GM23338 (cell line): ENCODE data around the gene DPP10. TPM values are rescaled to one million over a fixed set of nuclear protein-coding genes. Genes with fewer than 3 reads are reported as not detected.

Source experiments
- ATAC-seq: fragments of 200-7000 bp; cut with Tn5 transposase; 3 replicates; pipeline ENCODE4 v1.9.1; 2020
- DNase-seq: peaks from one replicate; pipeline ENCODE4 v3.0.0-alpha.2; 2015; ENCODE audit warnings: low spot score
- H2AFZ ChIP-seq: fragments of 200-600 bp; sonication (generic); 2 replicates; pipeline ENCODE4 v1.8.0; 2016; ENCODE audit warnings: antibody characterized with exemption, mild to moderate bottlenecking, moderate library complexity
- H3F3A ChIP-seq: fragments of 200-600 bp; sonication (generic); replicated peaks from 2 replicates; pipeline ENCODE4 v1.8.0; 2017; ENCODE audit warnings: antibody characterized with exemption, mixed run types, low read depth
- H3K27ac ChIP-seq: fragments of 200-600 bp; sonication (generic); 2 replicates; pipeline ENCODE4 v1.6.1; 2016; ENCODE audit warnings: low read depth
- H3K27me3 ChIP-seq: fragments of 200-600 bp; sonication (generic); 2 replicates; pipeline ENCODE4 v1.8.0; 2016; ENCODE audit warnings: mild to moderate bottlenecking, mixed run types, moderate library complexity; ENCODE audit not compliant: insufficient read depth
- H3K36me3 ChIP-seq: fragments of 200-600 bp; sonication (generic); 2 replicates; pipeline ENCODE4 v1.8.0; 2016; ENCODE audit warnings: mild to moderate bottlenecking; ENCODE audit not compliant: insufficient read depth
- H3K4me1 ChIP-seq: fragments of 200-600 bp; sonication (generic); 2 replicates; pipeline ENCODE4 v1.8.0; 2016; ENCODE audit warnings: mild to moderate bottlenecking, moderate library complexity; ENCODE audit not compliant: insufficient read depth
- H3K4me2 ChIP-seq: fragments of 200-600 bp; sonication (generic); 2 replicates; pipeline ENCODE4 v1.7.1; 2017; ENCODE audit warnings: mixed run types
- H3K4me3 ChIP-seq: fragments of 200-600 bp; sonication (generic); 2 replicates; pipeline ENCODE4 v1.6.1; 2016; ENCODE audit warnings: mixed run types
- H3K79me2 ChIP-seq: fragments of 200-600 bp; sonication (generic); replicated peaks from 2 replicates; pipeline ENCODE4 v1.8.0; 2017; ENCODE audit warnings: mild to moderate bottlenecking; ENCODE audit not compliant: insufficient read depth
- H3K9me2 ChIP-seq: fragments of 200-600 bp; sonication (generic); 2 replicates; pipeline ENCODE4 v1.8.0; 2017; ENCODE audit not compliant: insufficient read depth
- H4K20me1 ChIP-seq: fragments of 200-600 bp; sonication (generic); replicated peaks from 2 replicates; pipeline ENCODE4 v1.8.0; 2017; ENCODE audit warnings: mild to moderate bottlenecking; ENCODE audit not compliant: insufficient read depth
- H3K27ac Mint-ChIP-seq: 2 replicates; pipeline ENCODE4 v1.8.0; 2020; ENCODE audit warnings: inconsistent platforms, mild to moderate bottlenecking, moderate library complexity, mixed read lengths
- H3K27me3 Mint-ChIP-seq: 3 replicates; pipeline ENCODE4 v1.8.0; 2022; ENCODE audit warnings: low read depth, mild to moderate bottlenecking, moderate library complexity, mixed read lengths, inconsistent platforms; ENCODE audit not compliant: insufficient read depth, poor library complexity
- H3K36me3 Mint-ChIP-seq: 3 replicates; pipeline ENCODE4 v1.8.0; 2021; ENCODE audit warnings: low read depth, mild to moderate bottlenecking, inconsistent platforms, moderate library complexity, mixed read lengths
- H3K4me1 Mint-ChIP-seq: 3 replicates; pipeline ENCODE4 v1.8.0; 2020; ENCODE audit warnings: mild to moderate bottlenecking, inconsistent platforms, mixed read lengths
- H3K4me3 Mint-ChIP-seq: 3 replicates; pipeline ENCODE4 v1.8.0; 2021; ENCODE audit warnings: moderate library complexity, mild to moderate bottlenecking, inconsistent platforms, mixed read lengths
- H3K9me3 Mint-ChIP-seq: 3 replicates; pipeline ENCODE4 v1.8.0; 2020; ENCODE audit warnings: moderate library complexity, mild to moderate bottlenecking, inconsistent platforms, mixed read lengths
- CREB1 ChIP-seq: fragments of 250-450 bp; sonication (Bioruptor Pico); IDR thresholded peaks from 2 replicates; pipeline ENCODE4 v1.5.0; 2020; ENCODE audit warnings: low read depth, mild to moderate bottlenecking, moderate library complexity
- EZH2 ChIP-seq: fragments of 200-600 bp; sonication (generic); IDR thresholded peaks from one replicate; pipeline ENCODE4 v1.8.0; 2017; ENCODE audit warnings: antibody characterized with exemption, mild to moderate bottlenecking, low read depth; ENCODE audit not compliant: unreplicated experiment
- EZH2phosphoT487 ChIP-seq: fragments of 200-600 bp; sonication (generic); IDR thresholded peaks from one replicate; pipeline ENCODE4 v1.8.1; 2018; ENCODE audit warnings: antibody characterized with exemption; ENCODE audit not compliant: unreplicated experiment
- JUNB ChIP-seq: IDR thresholded peaks from one replicate; pipeline ENCODE4 v1.6.1; 2016; ENCODE audit warnings: antibody characterized with exemption; ENCODE audit not compliant: unreplicated experiment
- NANOG ChIP-seq: IDR thresholded peaks from 2 replicates; pipeline ENCODE4 v1.6.1; 2016; ENCODE audit warnings: antibody characterized with exemption, borderline replicate concordance
- STAT1 ChIP-seq: IDR thresholded peaks from one replicate; pipeline ENCODE4 v1.6.1; 2016; ENCODE audit warnings: antibody characterized with exemption; ENCODE audit not compliant: unreplicated experiment
- ZNF114 ChIP-seq: fragments of 250-450 bp; sonication (Bioruptor Pico); IDR thresholded peaks from 2 replicates; pipeline ENCODE4 v1.5.0; 2020; ENCODE audit warnings: mild to moderate bottlenecking, moderate library complexity
- polyA plus RNA-seq: library from polyadenylated mRNA; unstranded; fragments of >200 nt; fragmentation: Nextera tagmentation; extraction: Ambion mirVana; gene quantifications from 2 replicates; pipeline ENCODE4 v1.2.1, GENCODE V29; 2016
- total RNA-seq: library from RNA; depleted of rRNA; stranded (reverse); fragments of >200 nt; shearing (Covaris generic); gene quantifications from 2 replicates; pipeline ENCODE4 v1.2.3, GENCODE V29; 2014
- TF ChIP-seq, protein P1 (sequence below): IDR thresholded peaks from one replicate; pipeline ENCODE4 v1.6.1; 2018; ENCODE audit warnings: antibody characterized with exemption; ENCODE audit not compliant: unreplicated experiment
- TF ChIP-seq, protein P2 (sequence below): fragments of 250-450 bp; sonication (Bioruptor Pico); IDR thresholded peaks from 2 replicates; pipeline ENCODE4 v1.5.0; 2020; ENCODE audit warnings: mild to moderate bottlenecking, moderate library complexity

The DPP10 gene
- total and polyA plus RNA-seq, 2 experiments from 2014 or later, result 3.6 to 14.8 TPM

- no peak for TF ChIP-seq NANOG
- TF ChIP-seq CREB1 (CRISPR knock-in tag), result no peak
- TF ChIP-seq, protein P1, sequence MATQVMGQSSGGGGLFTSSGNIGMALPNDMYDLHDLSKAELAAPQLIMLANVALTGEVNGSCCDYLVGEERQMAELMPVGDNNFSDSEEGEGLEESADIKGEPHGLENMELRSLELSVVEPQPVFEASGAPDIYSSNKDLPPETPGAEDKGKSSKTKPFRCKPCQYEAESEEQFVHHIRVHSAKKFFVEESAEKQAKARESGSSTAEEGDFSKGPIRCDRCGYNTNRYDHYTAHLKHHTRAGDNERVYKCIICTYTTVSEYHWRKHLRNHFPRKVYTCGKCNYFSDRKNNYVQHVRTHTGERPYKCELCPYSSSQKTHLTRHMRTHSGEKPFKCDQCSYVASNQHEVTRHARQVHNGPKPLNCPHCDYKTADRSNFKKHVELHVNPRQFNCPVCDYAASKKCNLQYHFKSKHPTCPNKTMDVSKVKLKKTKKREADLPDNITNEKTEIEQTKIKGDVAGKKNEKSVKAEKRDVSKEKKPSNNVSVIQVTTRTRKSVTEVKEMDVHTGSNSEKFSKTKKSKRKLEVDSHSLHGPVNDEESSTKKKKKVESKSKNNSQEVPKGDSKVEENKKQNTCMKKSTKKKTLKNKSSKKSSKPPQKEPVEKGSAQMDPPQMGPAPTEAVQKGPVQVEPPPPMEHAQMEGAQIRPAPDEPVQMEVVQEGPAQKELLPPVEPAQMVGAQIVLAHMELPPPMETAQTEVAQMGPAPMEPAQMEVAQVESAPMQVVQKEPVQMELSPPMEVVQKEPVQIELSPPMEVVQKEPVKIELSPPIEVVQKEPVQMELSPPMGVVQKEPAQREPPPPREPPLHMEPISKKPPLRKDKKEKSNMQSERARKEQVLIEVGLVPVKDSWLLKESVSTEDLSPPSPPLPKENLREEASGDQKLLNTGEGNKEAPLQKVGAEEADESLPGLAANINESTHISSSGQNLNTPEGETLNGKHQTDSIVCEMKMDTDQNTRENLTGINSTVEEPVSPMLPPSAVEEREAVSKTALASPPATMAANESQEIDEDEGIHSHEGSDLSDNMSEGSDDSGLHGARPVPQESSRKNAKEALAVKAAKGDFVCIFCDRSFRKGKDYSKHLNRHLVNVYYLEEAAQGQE, result no peak
- TF ChIP-seq EZH2, result no peak
- TF ChIP-seq STAT1, result no peak
- no peak for TF ChIP-seq JUNB
Measured at GRCh38 chr2:115796078-115796477, 1353.6 kb downstream of the DPP10 start (continued).

DNA sequence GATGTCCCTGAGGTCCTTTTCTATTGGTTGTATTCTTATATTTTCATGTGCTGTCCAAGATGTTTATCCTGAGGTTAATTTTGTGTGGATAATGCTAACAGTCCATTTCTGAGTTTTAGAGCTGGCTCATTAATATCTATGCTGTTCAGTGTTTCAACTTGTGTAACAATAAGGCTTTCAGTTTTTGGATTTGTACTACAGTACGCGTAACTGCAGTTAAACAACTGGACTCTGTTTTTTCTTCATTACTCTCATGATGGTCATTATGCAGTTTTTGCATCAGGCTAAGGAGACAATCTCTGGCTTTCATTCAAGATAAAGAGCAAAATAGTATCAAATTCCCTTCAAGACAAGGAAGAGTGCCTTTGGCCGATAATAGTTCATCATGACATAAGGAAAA is 1364.8 kb downstream of the DPP10 start:
- no peak overlapping the region for H2AFZ ChIP-seq
- Mint-ChIP-seq H3K4me1 (no peaks in the 10 kb centered on the region), H3K9me3 (peaks cover 26% of the 10 kb centered on the region; the same call in 2 of the 3 replicates), H3K4me3 (no peak overlapping the region), H3K27ac (no peak overlapping the region), H3K36me3 (peaks cover 8% of the 10 kb centered on the region; the same call in 1 of the 3 replicates), H3K27me3 (no peaks in the 10 kb centered on the region)
- DNase-seq (no peak), ATAC-seq (no peak)
- H3K36me3 ChIP-seq, result no peaks in the 10 kb centered on the region
- H3K4me3 ChIP-seq, result no peak overlapping the region
- H3K9me2 ChIP-seq, result no peaks in the 10 kb centered on the region
- H3K79me2 ChIP-seq, result no peaks in the 10 kb centered on the region
- H3K4me2 ChIP-seq, result no peak overlapping the region
- no peak overlapping the region for H3K27ac ChIP-seq
- no peaks in the 10 kb centered on the region for H4K20me1 ChIP-seq
- no peaks in the 10 kb centered on the region for H3K27me3 ChIP-seq
- TF ChIP-seq NANOG (no peak), STAT1 (no peak), ZNF114 (no peak), EZH2phosphoT487 (no peak), JUNB (no peak), CREB1 (CRISPR knock-in tag) (no peak)
- TF ChIP-seq, protein P2, sequence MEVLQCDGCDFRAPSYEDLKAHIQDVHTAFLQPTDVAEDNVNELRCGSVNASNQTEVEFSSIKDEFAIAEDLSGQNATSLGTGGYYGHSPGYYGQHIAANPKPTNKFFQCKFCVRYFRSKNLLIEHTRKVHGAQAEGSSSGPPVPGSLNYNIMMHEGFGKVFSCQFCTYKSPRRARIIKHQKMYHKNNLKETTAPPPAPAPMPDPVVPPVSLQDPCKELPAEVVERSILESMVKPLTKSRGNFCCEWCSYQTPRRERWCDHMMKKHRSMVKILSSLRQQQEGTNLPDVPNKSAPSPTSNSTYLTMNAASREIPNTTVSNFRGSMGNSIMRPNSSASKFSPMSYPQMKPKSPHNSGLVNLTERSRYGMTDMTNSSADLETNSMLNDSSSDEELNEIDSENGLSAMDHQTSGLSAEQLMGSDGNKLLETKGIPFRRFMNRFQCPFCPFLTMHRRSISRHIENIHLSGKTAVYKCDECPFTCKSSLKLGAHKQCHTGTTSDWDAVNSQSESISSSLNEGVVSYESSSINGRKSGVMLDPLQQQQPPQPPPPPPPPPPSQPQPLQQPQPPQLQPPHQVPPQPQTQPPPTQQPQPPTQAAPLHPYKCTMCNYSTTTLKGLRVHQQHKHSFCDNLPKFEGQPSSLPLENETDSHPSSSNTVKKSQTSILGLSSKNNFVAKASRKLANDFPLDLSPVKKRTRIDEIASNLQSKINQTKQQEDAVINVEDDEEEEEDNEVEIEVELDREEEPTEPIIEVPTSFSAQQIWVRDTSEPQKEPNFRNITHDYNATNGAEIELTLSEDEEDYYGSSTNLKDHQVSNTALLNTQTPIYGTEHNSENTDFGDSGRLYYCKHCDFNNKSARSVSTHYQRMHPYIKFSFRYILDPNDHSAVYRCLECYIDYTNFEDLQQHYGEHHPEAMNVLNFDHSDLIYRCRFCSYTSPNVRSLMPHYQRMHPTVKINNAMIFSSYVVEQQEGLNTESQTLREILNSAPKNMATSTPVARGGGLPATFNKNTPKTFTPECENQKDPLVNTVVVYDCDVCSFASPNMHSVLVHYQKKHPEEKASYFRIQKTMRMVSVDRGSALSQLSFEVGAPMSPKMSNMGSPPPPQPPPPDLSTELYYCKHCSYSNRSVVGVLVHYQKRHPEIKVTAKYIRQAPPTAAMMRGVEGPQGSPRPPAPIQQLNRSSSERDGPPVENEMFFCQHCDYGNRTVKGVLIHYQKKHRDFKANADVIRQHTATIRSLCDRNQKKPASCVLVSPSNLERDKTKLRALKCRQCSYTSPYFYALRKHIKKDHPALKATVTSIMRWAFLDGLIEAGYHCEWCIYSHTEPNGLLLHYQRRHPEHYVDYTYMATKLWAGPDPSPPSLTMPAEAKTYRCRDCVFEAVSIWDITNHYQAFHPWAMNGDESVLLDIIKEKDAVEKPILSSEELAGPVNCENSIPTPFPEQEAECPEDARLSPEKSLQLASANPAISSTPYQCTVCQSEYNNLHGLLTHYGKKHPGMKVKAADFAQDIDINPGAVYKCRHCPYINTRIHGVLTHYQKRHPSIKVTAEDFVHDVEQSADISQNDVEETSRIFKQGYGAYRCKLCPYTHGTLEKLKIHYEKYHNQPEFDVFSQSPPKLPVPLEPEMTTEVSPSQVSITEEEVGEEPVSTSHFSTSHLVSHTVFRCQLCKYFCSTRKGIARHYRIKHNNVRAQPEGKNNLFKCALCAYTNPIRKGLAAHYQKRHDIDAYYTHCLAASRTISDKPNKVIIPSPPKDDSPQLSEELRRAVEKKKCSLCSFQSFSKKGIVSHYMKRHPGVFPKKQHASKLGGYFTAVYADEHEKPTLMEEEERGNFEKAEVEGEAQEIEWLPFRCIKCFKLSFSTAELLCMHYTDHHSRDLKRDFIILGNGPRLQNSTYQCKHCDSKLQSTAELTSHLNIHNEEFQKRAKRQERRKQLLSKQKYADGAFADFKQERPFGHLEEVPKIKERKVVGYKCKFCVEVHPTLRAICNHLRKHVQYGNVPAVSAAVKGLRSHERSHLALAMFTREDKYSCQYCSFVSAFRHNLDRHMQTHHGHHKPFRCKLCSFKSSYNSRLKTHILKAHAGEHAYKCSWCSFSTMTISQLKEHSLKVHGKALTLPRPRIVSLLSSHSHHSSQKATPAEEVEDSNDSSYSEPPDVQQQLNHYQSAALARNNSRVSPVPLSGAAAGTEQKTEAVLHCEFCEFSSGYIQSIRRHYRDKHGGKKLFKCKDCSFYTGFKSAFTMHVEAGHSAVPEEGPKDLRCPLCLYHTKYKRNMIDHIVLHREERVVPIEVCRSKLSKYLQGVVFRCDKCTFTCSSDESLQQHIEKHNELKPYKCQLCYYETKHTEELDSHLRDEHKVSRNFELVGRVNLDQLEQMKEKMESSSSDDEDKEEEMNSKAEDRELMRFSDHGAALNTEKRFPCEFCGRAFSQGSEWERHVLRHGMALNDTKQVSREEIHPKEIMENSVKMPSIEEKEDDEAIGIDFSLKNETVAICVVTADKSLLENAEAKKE, result no peak
- TF ChIP-seq, protein P1, result no peak
- no peaks in the 10 kb centered on the region for H3K4me1 ChIP-seq
- H3F3A ChIP-seq, result no peaks in the 10 kb centered on the region
